Measurements from ENCODE around the gene PIP5KL1. TPM values are rescaled to one million over a fixed set of nuclear protein-coding genes. Genes with fewer than 3 reads are reported as not detected.

The PIP5KL1 gene
- total RNA-seq, 1 experiment from 2014 or later = 7.8 TPM

- no peaks in the 10 kb centered on the region for H3K27me3 ChIP-seq (ENCODE audit: control insufficient read depth, insufficient read depth, low read length)
- DNase-seq (ENCODE audit: low read depth, low spot score) (no peak), ATAC-seq (no peak)
- no peaks in the 10 kb centered on the region for H3K36me3 ChIP-seq (ENCODE audit: control insufficient read depth, insufficient read depth, low read length)
- ChIA-PET POLR2A (no interaction called here), CTCF (no interaction called here)
- no peak overlapping the region for H3K4me3 ChIP-seq (ENCODE audit: low read depth in 2 of 2, low read length in 2 of 2)
- no peaks in the 10 kb centered on the region for H3K9me3 ChIP-seq (ENCODE audit: control insufficient read depth, insufficient read depth, low read depth, low read length)
- intact Hi-C loops (cut with micrococcal nuclease; ENCODE audit: unreplicated experiment) (no loop called here), in situ Hi-C loops (cut with HindIII; ENCODE audit: low pct_unique_long_range_greater_than_20kb, low sequenced_read_pairs) (loop anchor here (25.0 kb wide), 1 partner anchor 160 kb away; no protein-coding TSS in a partner anchor)
- TF ChIP-seq, protein P1, sequence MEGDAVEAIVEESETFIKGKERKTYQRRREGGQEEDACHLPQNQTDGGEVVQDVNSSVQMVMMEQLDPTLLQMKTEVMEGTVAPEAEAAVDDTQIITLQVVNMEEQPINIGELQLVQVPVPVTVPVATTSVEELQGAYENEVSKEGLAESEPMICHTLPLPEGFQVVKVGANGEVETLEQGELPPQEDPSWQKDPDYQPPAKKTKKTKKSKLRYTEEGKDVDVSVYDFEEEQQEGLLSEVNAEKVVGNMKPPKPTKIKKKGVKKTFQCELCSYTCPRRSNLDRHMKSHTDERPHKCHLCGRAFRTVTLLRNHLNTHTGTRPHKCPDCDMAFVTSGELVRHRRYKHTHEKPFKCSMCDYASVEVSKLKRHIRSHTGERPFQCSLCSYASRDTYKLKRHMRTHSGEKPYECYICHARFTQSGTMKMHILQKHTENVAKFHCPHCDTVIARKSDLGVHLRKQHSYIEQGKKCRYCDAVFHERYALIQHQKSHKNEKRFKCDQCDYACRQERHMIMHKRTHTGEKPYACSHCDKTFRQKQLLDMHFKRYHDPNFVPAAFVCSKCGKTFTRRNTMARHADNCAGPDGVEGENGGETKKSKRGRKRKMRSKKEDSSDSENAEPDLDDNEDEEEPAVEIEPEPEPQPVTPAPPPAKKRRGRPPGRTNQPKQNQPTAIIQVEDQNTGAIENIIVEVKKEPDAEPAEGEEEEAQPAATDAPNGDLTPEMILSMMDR (IDR thresholded peaks at IDR 0.05) = no peak
- no peak for TF ChIP-seq SIN3A (IDR thresholded peaks at IDR 0.05; ENCODE audit: borderline replicate concordance, insufficient read depth, low read depth, low read length)
- TF ChIP-seq REST (IDR thresholded peaks at IDR 0.05; ENCODE audit: insufficient read depth in 1 of 2, low read depth in 2 of 2, low read length in 1 of 2) = no peak
- no peak for TF ChIP-seq TCF7L2 (IDR thresholded peaks at IDR 0.05; ENCODE audit: low read depth, low read length)
- TF ChIP-seq POLR2AphosphoS5 (IDR thresholded peaks at IDR 0.05; ENCODE audit: low read depth, low read length) = no peak
- no TSS peak for BruUV-seq (replicated peaks)
- no peak overlapping the region for H3K27ac ChIP-seq (ENCODE audit: low read length)
- peaks cover 20% of the 10 kb centered on the region for H3K4me1 ChIP-seq (ENCODE audit: control insufficient read depth, insufficient read depth, low read length)
Observed at GRCh38 chr9:127926906-127927200, 3.7 kb downstream of the PIP5KL1 start.

GRCh38 chr9:127925959-127926905, 4.3 kb downstream of the PIP5KL1 start:
- ChIA-PET POLR2A (interaction anchor here (0.6 kb wide), 1 partner anchor 124 kb away, joined by 14 read pairs; no protein-coding TSS in a partner anchor), CTCF (no interaction called here)
- TF ChIP-seq TCF7L2 (IDR thresholded peaks at IDR 0.05; ENCODE audit: low read depth, low read length) = no peak
- no peak for TF ChIP-seq REST (IDR thresholded peaks at IDR 0.05; ENCODE audit: insufficient read depth in 1 of 2, low read depth in 2 of 2, low read length in 1 of 2)
- no peak for TF ChIP-seq SIN3A (IDR thresholded peaks at IDR 0.05; ENCODE audit: borderline replicate concordance, insufficient read depth, low read depth, low read length)
- no peak for TF ChIP-seq POLR2AphosphoS5 (IDR thresholded peaks at IDR 0.05; ENCODE audit: low read depth, low read length)
- BruUV-seq (replicated peaks) = no TSS peak
- DNase-seq (ENCODE audit: low read depth, low spot score) (no peak), ATAC-seq (no peak)
- peaks cover 14% of the 10 kb centered on the region for H3K4me1 ChIP-seq (ENCODE audit: control insufficient read depth, insufficient read depth, low read length)
- no peak overlapping the region for H3K4me3 ChIP-seq (ENCODE audit: low read depth in 2 of 2, low read length in 2 of 2)
- H3K9me3 ChIP-seq (ENCODE audit: control insufficient read depth, insufficient read depth, low read depth, low read length) = no peaks in the 10 kb centered on the region
- in situ Hi-C loops (cut with HindIII; ENCODE audit: low pct_unique_long_range_greater_than_20kb, low sequenced_read_pairs) (loop anchor here (25.0 kb wide), 1 partner anchor 161 kb away; no protein-coding TSS in a partner anchor), intact Hi-C loops (cut with micrococcal nuclease; ENCODE audit: unreplicated experiment) (no loop called here)
- no peaks in the 10 kb centered on the region for H3K36me3 ChIP-seq (ENCODE audit: control insufficient read depth, insufficient read depth, low read length)
- no peaks in the 10 kb centered on the region for H3K27me3 ChIP-seq (ENCODE audit: control insufficient read depth, insufficient read depth, low read length)
- H3K27ac ChIP-seq (ENCODE audit: low read length) = no peak overlapping the region

Measured in Panc1 (cell line).